Activated CD4-positive, alpha-beta T cell treated with anti-CD3 and anti-CD28 coated beads for 36 hours (primary cell): ENCODE data around the gene GDI2. TPM values are rescaled to one million over a fixed set of nuclear protein-coding genes. Genes with fewer than 3 reads are reported as not detected.
"Not testable (repeated sequence)": the region's sequence is repeated elsewhere in the genome, so short reads cannot be mapped to it uniquely, and the experiment has no call there.

Experiments
- ATAC-seq: fragments of 200-7000 bp; cut with Tn5 transposase; one replicate; pipeline ENCODE4 v1.10.0; 2021; ENCODE audit warnings: mild to moderate bottlenecking, moderate library complexity
- CTCF ChIA-PET: fragments of 350-600 bp; sonication (Branson Sonifier 250); formaldehyde crosslinking; loops from one replicate; lab custom pipeline; 2021; ENCODE audit warnings: antibody characterized with exemption; lab: Charles Lee
- POLR2A ChIA-PET: fragments of 350-600 bp; sonication (Branson Sonifier 250); formaldehyde crosslinking; loops from one replicate; lab custom pipeline; 2021; ENCODE audit warnings: antibody characterized with exemption, inconsistent platforms; lab: Charles Lee
- DNase-seq: peaks from one replicate; pipeline ENCODE4 v3.0.0-alpha.2; 2020
- H3K27ac Mint-ChIP-seq: one replicate; pipeline ENCODE4 v1.8.0; 2021; ENCODE audit warnings: mixed read lengths
- H3K27me3 Mint-ChIP-seq: one replicate; pipeline ENCODE4 v1.8.0; 2021; ENCODE audit warnings: mixed read lengths
- H3K36me3 Mint-ChIP-seq: one replicate; pipeline ENCODE4 v1.8.0; 2021; ENCODE audit warnings: low read depth, mixed read lengths
- H3K4me1 Mint-ChIP-seq: one replicate; pipeline ENCODE4 v1.8.0; 2021; ENCODE audit warnings: mixed read lengths
- H3K4me3 Mint-ChIP-seq: one replicate; pipeline ENCODE4 v1.8.0; 2021; ENCODE audit warnings: mild to moderate bottlenecking, moderate library complexity, mixed read lengths
- H3K9me3 Mint-ChIP-seq: one replicate; pipeline ENCODE4 v1.8.0; 2021; ENCODE audit warnings: low read depth, mixed read lengths
- intact Hi-C, 2 experiments: fragments of 100-400 bp; cut with DNase I in 1 of 2; cut with micrococcal nuclease in 1 of 2; formaldehyde crosslinking; loops; one replicate each; pipeline versions ENCODE4 v1.14.2 to v1.15.1; 2022 to 2024; cut with DNase I, micrococcal nuclease
- total RNA-seq, 2 experiments: library from RNA; stranded (reverse); gene quantifications; one replicate each; pipeline ENCODE4 v1.2.3, GENCODE V29; 2021

GDI2 gene
- total RNA-seq, 2 experiments from 2014 or later = 276 to 290 TPM

GRCh38 chr10:5826511-5826910 lies 13.3 kb upstream of the GDI2 start:
- H3K36me3 Mint-ChIP-seq, H3K4me1 Mint-ChIP-seq, H3K4me3 Mint-ChIP-seq, H3K27ac Mint-ChIP-seq, intact Hi-C loops, DNase-seq, H3K27me3 Mint-ChIP-seq, H3K9me3 Mint-ChIP-seq, ATAC-seq: not testable (repeated sequence)
- ChIA-PET POLR2A (interaction anchor here (0.6 kb wide), 1 partner anchor 11 kb away, joined by 4 read pairs; no protein-coding TSS in a partner anchor), CTCF (interaction anchor here (0.6 to 1.1 kb wide), 2 partner anchors 48 to 442 kb away, joined by 3 read pairs; no protein-coding TSS in a partner anchor)

- DNase-seq (no peak), ATAC-seq (no peak)
- Mint-ChIP-seq H3K4me1 (peaks cover 50% of the 10 kb centered on the region), H3K27ac (no peak overlapping the region), H3K36me3 (peaks cover 16% of the 10 kb centered on the region), H3K27me3 (no peaks in the 10 kb centered on the region), H3K9me3 (peaks cover 7% of the 10 kb centered on the region), H3K4me3 (no peak overlapping the region)
- ChIA-PET CTCF (interaction anchor here (1.0 kb wide), 1 partner anchor 189 kb away, joined by 4 read pairs; no protein-coding TSS in a partner anchor), POLR2A (interaction anchor here (1.7 kb wide), 1 partner anchor 9 kb away, joined by 6 read pairs; no protein-coding TSS in a partner anchor)
- intact Hi-C loops = loop anchor here (10.0 kb wide), 3 partner anchors 236 to 766 kb away; partner anchors contain the start of genes PRKCQ (in 1 of the 2) and RBM17 (in 1 of the 2)
Measured at GRCh38 chr10:5818894-5819293, 5.7 kb upstream of the GDI2 start.

GRCh38 chr10:5818048-5818331 lies 4.8 kb upstream of the GDI2 start:
- no peak for ATAC-seq
- CTCF ChIA-PET = interaction anchor here (0.6 to 1.0 kb wide), 3 partner anchors 8 to 188 kb away, joined by 4 to 5 read pairs (median 4); no protein-coding TSS in a partner anchor
- intact Hi-C loops = loop anchor here (10.0 kb wide), 3 partner anchors 237 to 767 kb away; partner anchors contain the start of genes PRKCQ (in 1 of the 2) and RBM17 (in 1 of the 2)
- Mint-ChIP-seq H3K4me3 (no peak overlapping the region), H3K4me1 (peaks cover 50% of the 10 kb centered on the region), H3K27ac (peak overlapping the region; percentile 83), H3K27me3 (no peaks in the 10 kb centered on the region), H3K36me3 (peaks cover 16% of the 10 kb centered on the region), H3K9me3 (peaks cover 7% of the 10 kb centered on the region)
- no peak for DNase-seq
- POLR2A ChIA-PET = no interaction called here

- H3K9me3 Mint-ChIP-seq = peaks cover 7% of the 10 kb centered on the region
- intact Hi-C loops = loop anchor here (10.0 kb wide), 3 partner anchors 237 to 767 kb away; partner anchors contain the start of genes PRKCQ (in 1 of the 2) and RBM17 (in 1 of the 2)
- peaks cover 50% of the 10 kb centered on the region for H3K4me1 Mint-ChIP-seq
- peak overlapping the region; percentile 83 for H3K27ac Mint-ChIP-seq
- peak; percentile 19 for DNase-seq
- ChIA-PET CTCF (interaction anchor here (0.7 kb wide), 1 partner anchor 8 kb away, joined by 4 read pairs; no protein-coding TSS in a partner anchor), POLR2A (no interaction called here)
- H3K27me3 Mint-ChIP-seq = no peaks in the 10 kb centered on the region
- H3K36me3 Mint-ChIP-seq = peaks cover 17% of the 10 kb centered on the region
- H3K4me3 Mint-ChIP-seq = no peak overlapping the region
- no peak for ATAC-seq
Measured at GRCh38 chr10:5817322-5818047, 4.3 kb upstream of the GDI2 start.

GRCh38 chr10:5816170-5816569 lies 2.9 kb upstream of the GDI2 start:
- no peak for DNase-seq
- Mint-ChIP-seq H3K4me1 (peaks cover 52% of the 10 kb centered on the region), H3K9me3 (peaks cover 7% of the 10 kb centered on the region), H3K36me3 (peaks cover 26% of the 10 kb centered on the region), H3K27me3 (no peaks in the 10 kb centered on the region), H3K27ac (no peak overlapping the region), H3K4me3 (no peak overlapping the region)
- POLR2A ChIA-PET = no interaction called here
- CTCF ChIA-PET = interaction anchor here (1.6 kb wide), 1 partner anchor 58 kb away, joined by 6 read pairs; no protein-coding TSS in a partner anchor
- intact Hi-C loops = loop anchor here (10.0 kb wide), 3 partner anchors 239 to 769 kb away; partner anchors contain the start of genes PRKCQ (in 1 of the 2) and RBM17 (in 1 of the 2)
- no peak for ATAC-seq

GRCh38 chr10:5814110-5815107 lies 1.2 kb upstream of the GDI2 start:
- POLR2A ChIA-PET = interaction anchor here (0.6 to 1.7 kb wide), 5 partner anchors 13 to 292 kb away, joined by 3 to 13 read pairs (median 4); partner anchors contain the start of genes ANKRD16, FBH1 and TASOR2

GRCh38 chr10:5813091-5813340 lies 218 bp downstream of the GDI2 start:
- DNase-seq = no peak
- no peaks in the 10 kb centered on the region for H3K27me3 Mint-ChIP-seq
- ChIA-PET POLR2A (interaction anchor here (0.6 to 1.7 kb wide), 4 partner anchors 17 to 271 kb away, joined by 3 to 13 read pairs (median 5); partner anchors contain the start of genes ANKRD16 and FBH1), CTCF (interaction anchor here (0.6 to 1.2 kb wide), 4 partner anchors 13 to 273 kb away, joined by 3 read pairs; no protein-coding TSS in a partner anchor)
- peak overlapping the region; percentile 98 for H3K27ac Mint-ChIP-seq
- intact Hi-C loops = loop anchor here (1.0 to 10.0 kb wide), 18 partner anchors 36 to 772 kb away; partner anchors contain the start of genes TASOR2 (in 2 of the 2), ANKRD16 (in 1 of the 2), FBH1 (in 1 of the 2) and IL15RA (in 1 of the 2)
- peaks cover 4% of the 10 kb centered on the region for H3K9me3 Mint-ChIP-seq
- H3K36me3 Mint-ChIP-seq = peaks cover 42% of the 10 kb centered on the region
- peaks cover 64% of the 10 kb centered on the region for H3K4me1 Mint-ChIP-seq
- ATAC-seq = peak; percentile 16
- H3K4me3 Mint-ChIP-seq = peak overlapping the region; percentile 92

More at GRCh38 chr10:5814110-5815107, 1.2 kb upstream of the GDI2 start:
- intact Hi-C loops = loop anchor here (5.0 to 10.0 kb wide), 6 partner anchors 37 to 770 kb away; partner anchors contain the start of genes PRKCQ (in 1 of the 2) and RBM17 (in 1 of the 2)
- H3K27me3 Mint-ChIP-seq = no peaks in the 10 kb centered on the region
- CTCF ChIA-PET = interaction anchor here (0.6 to 1.6 kb wide), 6 partner anchors 33 to 535 kb away, joined by 3 to 6 read pairs (median 4); partner anchors contain the start of genes ANKRD16, FBH1 and TASOR2
- H3K4me3 Mint-ChIP-seq = peak overlapping the region; percentile 92
- peaks cover 54% of the 10 kb centered on the region for H3K4me1 Mint-ChIP-seq
- ATAC-seq = no peak
- peaks cover 4% of the 10 kb centered on the region for H3K9me3 Mint-ChIP-seq
- DNase-seq = no peak
- peaks cover 32% of the 10 kb centered on the region for H3K36me3 Mint-ChIP-seq
- H3K27ac Mint-ChIP-seq = peak overlapping the region; percentile 98

GRCh38 chr10:5812283-5813090 lies 747 bp downstream of the GDI2 start:
- H3K4me3 Mint-ChIP-seq = peak overlapping the region; percentile 92
- peaks cover 64% of the 10 kb centered on the region for H3K4me1 Mint-ChIP-seq
- ChIA-PET CTCF (interaction anchor here (1.0 to 1.2 kb wide), 2 partner anchors 26 to 274 kb away, joined by 3 read pairs; no protein-coding TSS in a partner anchor), POLR2A (interaction anchor here (1.5 kb wide), 1 partner anchor 271 kb away, joined by 4 read pairs; no protein-coding TSS in a partner anchor)
- intact Hi-C loops = loop anchor here (1.0 to 10.0 kb wide), 18 partner anchors 35 to 772 kb away; partner anchors contain the start of genes TASOR2 (in 2 of the 2), ANKRD16 (in 1 of the 2), FBH1 (in 1 of the 2) and IL15RA (in 1 of the 2)
- DNase-seq (peak; percentile 58), ATAC-seq (peak; percentile 15)
- H3K36me3 Mint-ChIP-seq = peaks cover 46% of the 10 kb centered on the region
- H3K27me3 Mint-ChIP-seq = no peaks in the 10 kb centered on the region
- H3K27ac Mint-ChIP-seq = peak overlapping the region; percentile 91
- H3K9me3 Mint-ChIP-seq = peaks cover 3% of the 10 kb centered on the region

GRCh38 chr10:5811387-5811821 lies 1.8 kb downstream of the GDI2 start:
- peak overlapping the region; percentile 92 for H3K4me3 Mint-ChIP-seq
- ATAC-seq (no peak), DNase-seq (peak; percentile 27)
- POLR2A ChIA-PET = interaction anchor here (0.8 to 1.5 kb wide), 2 partner anchors 10 to 78 kb away, joined by 3 to 7 read pairs; partner anchors contain the start of genes ANKRD16 and FBH1
- no peaks in the 10 kb centered on the region for H3K9me3 Mint-ChIP-seq
- peak overlapping the region; percentile 91 for H3K27ac Mint-ChIP-seq
- H3K36me3 Mint-ChIP-seq = peaks cover 49% of the 10 kb centered on the region
- intact Hi-C loops = loop anchor here (5.0 to 10.0 kb wide), 6 partner anchors 34 to 773 kb away; partner anchors contain the start of genes PRKCQ (in 1 of the 2) and RBM17 (in 1 of the 2)
- H3K4me1 Mint-ChIP-seq = peaks cover 64% of the 10 kb centered on the region
- no peaks in the 10 kb centered on the region for H3K27me3 Mint-ChIP-seq
- CTCF ChIA-PET = interaction anchor here (0.6 to 2.9 kb wide), 7 partner anchors 9 to 119 kb away, joined by 3 to 16 read pairs (median 3); no protein-coding TSS in a partner anchor
